Mesothelial cell of epicardium (in vitro differentiated cells): ENCODE results near the gene PITX2. TPM values are rescaled to one million over a fixed set of nuclear protein-coding genes. Genes with fewer than 3 reads are reported as not detected.

Experiments used
- DNase-seq, 2 experiments: peaks; one replicate each; pipeline ENCODE4 v3.0.0; 2021; ENCODE audit warnings: low spot score in 2 of 2; ENCODE audit not compliant: unreplicated experiment in 2 of 2
- H3K27ac Mint-ChIP-seq: 2 replicates; pipeline ENCODE4 v1.8.0; 2021; ENCODE audit warnings: mixed read lengths
- H3K27me3 Mint-ChIP-seq: 2 replicates; pipeline ENCODE4 v1.8.0; 2021; ENCODE audit warnings: low read depth, mixed read lengths
- H3K36me3 Mint-ChIP-seq: 2 replicates; pipeline ENCODE4 v1.8.0; 2021; ENCODE audit warnings: mixed read lengths
- H3K4me1 Mint-ChIP-seq: 2 replicates; pipeline ENCODE4 v1.8.0; 2021; ENCODE audit warnings: mixed read lengths
- H3K4me3 Mint-ChIP-seq: 2 replicates; pipeline ENCODE4 v1.8.0; 2021; ENCODE audit warnings: mild to moderate bottlenecking, moderate library complexity, mixed read lengths
- H3K9me3 Mint-ChIP-seq: 2 replicates; pipeline ENCODE4 v1.8.0; 2021; ENCODE audit warnings: mixed read lengths
- CTCF ChIP-seq: fragments of 200-600 bp; sonication (generic); IDR thresholded peaks from one replicate; pipeline ENCODE4 v1.5.0; 2021; ENCODE audit warnings: antibody characterized with exemption; ENCODE audit not compliant: unreplicated experiment
- total RNA-seq: library from RNA; stranded (reverse); gene quantifications from 3 replicates; pipeline ENCODE4 v1.2.1, GENCODE V29; 2021

PITX2 gene
- total RNA-seq, 1 donor from 2014 or later, result 95.5 TPM

- H3K4me1 Mint-ChIP-seq, result peaks cover 17% of the 10 kb centered on the region
- no peak for TF ChIP-seq CTCF
- H3K27me3 Mint-ChIP-seq, result no peaks in the 10 kb centered on the region
Measured at GRCh38 chr4:110605077-110605476, 17.8 kb downstream of the PITX2 start.

GRCh38 chr4:110602061-110602460, 20.8 kb downstream of the PITX2 start:
- no peak overlapping the region for H3K27ac Mint-ChIP-seq
- H3K4me1 Mint-ChIP-seq, result peaks cover 3% of the 10 kb centered on the region
- TF ChIP-seq CTCF, result no peak
- H3K27me3 Mint-ChIP-seq, result no peaks in the 10 kb centered on the region
- DNase-seq, result no peak
- H3K9me3 Mint-ChIP-seq, result peaks cover 24% of the 10 kb centered on the region
- H3K36me3 Mint-ChIP-seq, result peaks cover 12% of the 10 kb centered on the region
- no peak overlapping the region for H3K4me3 Mint-ChIP-seq

More at GRCh38 chr4:110605077-110605476, 17.8 kb downstream of the PITX2 start:
- H3K27ac Mint-ChIP-seq, result no peak overlapping the region
- H3K36me3 Mint-ChIP-seq, result no peaks in the 10 kb centered on the region
- no peak overlapping the region for H3K4me3 Mint-ChIP-seq
- DNase-seq, result no peak
- peaks cover under 1% of the 10 kb centered on the region for H3K9me3 Mint-ChIP-seq

GRCh38 chr4:110597582-110597981, 25.3 kb downstream of the PITX2 start:
- Mint-ChIP-seq H3K4me3 (no peak overlapping the region), H3K36me3 (peaks cover 27% of the 10 kb centered on the region), H3K9me3 (peaks cover 43% of the 10 kb centered on the region), H3K4me1 (no peaks in the 10 kb centered on the region), H3K27me3 (no peaks in the 10 kb centered on the region), H3K27ac (no peak overlapping the region)
- TF ChIP-seq CTCF, result no peak
- DNase-seq, result no peak

GRCh38 chr4:110596431-110596830, 26.4 kb downstream of the PITX2 start:
- TF ChIP-seq CTCF, result no peak
- DNase-seq, result no peak
- H3K4me1 Mint-ChIP-seq, result no peaks in the 10 kb centered on the region
- H3K27ac Mint-ChIP-seq, result no peak overlapping the region
- H3K4me3 Mint-ChIP-seq, result no peak overlapping the region
- peaks cover 43% of the 10 kb centered on the region for H3K9me3 Mint-ChIP-seq
- H3K27me3 Mint-ChIP-seq, result no peaks in the 10 kb centered on the region
- H3K36me3 Mint-ChIP-seq, result peaks cover 27% of the 10 kb centered on the region

GRCh38 chr4:110595583-110595982, 27.3 kb downstream of the PITX2 start:
- Mint-ChIP-seq H3K36me3 (peaks cover 27% of the 10 kb centered on the region), H3K27ac (no peak overlapping the region), H3K4me3 (no peak overlapping the region), H3K4me1 (no peaks in the 10 kb centered on the region), H3K9me3 (peaks cover 43% of the 10 kb centered on the region), H3K27me3 (no peaks in the 10 kb centered on the region)
- no peak for TF ChIP-seq CTCF
- no peak for DNase-seq

- no peak for TF ChIP-seq CTCF
Measured at GRCh38 chr4:110589297-110589696, 33.6 kb downstream of the PITX2 start.

More at GRCh38 chr4:110589297-110589696, 33.6 kb downstream of the PITX2 start:
- Mint-ChIP-seq H3K4me3 (no peak overlapping the region), H3K4me1 (peaks cover 4% of the 10 kb centered on the region), H3K27me3 (no peaks in the 10 kb centered on the region), H3K9me3 (no peaks in the 10 kb centered on the region), H3K36me3 (no peaks in the 10 kb centered on the region), H3K27ac (no peak overlapping the region)
- DNase-seq, result no peak
